ENCODE data around the gene SPOCK2. TPM values are rescaled to one million over a fixed set of nuclear protein-coding genes. Genes with fewer than 3 reads are reported as not detected.

The SPOCK2 gene
- polyA plus RNA-seq, 1 donor from 2014 or later = 65.5 TPM

DNA sequence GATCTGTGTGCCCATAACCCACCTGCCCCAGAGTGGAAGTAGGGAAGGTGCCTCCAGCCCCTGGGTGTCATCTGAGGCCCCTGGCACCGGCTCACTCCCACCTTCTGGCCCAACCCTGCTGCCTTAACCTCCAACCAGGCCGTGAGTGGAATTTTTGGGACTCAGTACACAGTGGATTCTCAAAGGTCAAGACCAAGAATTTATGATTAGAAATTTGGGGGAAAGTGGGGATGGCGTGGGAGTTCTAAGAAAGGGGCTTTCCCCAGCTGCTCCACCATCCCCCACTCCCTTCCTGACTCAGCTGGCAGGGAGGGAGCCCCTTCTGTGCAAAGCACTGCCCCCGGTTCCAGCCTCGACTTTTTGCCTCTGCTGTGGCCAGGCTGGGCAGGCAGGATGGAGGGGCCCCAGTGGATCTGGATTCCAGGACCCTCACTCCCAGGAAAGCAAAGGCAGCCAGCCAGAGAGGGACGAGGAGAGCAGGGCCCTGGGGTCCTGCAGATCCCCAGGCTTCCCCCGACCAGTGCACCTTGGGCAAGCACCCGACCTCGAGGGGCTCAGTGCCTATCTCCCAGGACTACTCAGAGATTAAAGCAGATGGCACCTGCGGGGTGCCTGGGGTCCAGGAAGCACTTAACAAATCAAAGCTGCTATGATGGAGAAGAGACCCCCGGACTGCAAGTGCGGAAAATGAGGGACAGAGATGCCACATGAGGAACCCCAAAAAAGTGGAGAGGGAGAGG lies 12.8 kb downstream of the SPOCK2 start:
- Mint-ChIP-seq H3K4me1 (peaks cover 29 to 45% (median 44%) of the 10 kb centered on the region in 3 donors), H3K36me3 (peaks cover 9% of the 10 kb centered on the region), H3K4me3 (peak overlapping the region in 2 of 4 donors; percentile 33 to 65), H3K27ac (peak overlapping the region; percentile 78 to 97 (median 81)), H3K27me3 (no peaks in the 10 kb centered on the region), H3K9me3 (no peaks in the 10 kb centered on the region)

DNA sequence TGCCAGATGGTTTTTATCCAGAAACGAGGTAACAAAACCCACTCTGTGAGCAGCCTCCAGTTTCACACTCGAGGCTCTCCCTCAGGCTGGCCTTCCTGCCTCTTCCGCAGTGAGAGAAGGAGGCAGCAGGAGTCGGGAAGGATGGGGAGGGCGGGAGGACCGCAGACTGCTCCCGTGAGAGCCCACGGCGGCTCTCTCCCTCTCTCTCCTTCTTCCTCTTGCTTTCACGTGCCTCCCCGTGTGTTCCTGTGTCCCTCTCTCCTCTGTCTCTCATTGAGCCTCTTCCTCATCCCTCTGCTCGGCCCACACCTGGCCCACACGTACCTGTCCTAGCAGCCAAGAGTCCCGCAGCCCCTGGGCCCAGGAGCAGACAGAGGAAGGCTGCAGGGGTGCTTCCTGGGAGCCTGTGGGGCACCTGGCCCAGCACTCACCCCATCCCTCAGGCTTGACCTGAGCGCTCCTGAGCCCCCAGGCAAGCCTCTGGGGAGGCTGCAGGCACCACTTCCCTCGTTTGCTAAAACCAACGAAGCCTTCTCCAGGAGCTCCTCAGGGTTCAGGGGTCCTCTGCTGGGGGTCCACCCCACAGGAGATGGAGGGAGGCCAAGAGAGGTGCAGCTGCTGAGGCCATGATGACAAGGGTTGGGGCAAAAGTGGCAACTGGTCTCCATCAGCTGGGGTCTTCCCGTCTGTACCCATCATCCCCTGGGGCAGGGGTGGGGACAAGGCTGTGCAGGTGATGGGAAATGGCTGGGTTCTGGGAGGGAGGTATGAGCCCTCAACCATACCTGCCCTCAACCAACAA lies 13.6 kb downstream of the SPOCK2 start:
- H3K4me1 Mint-ChIP-seq = peaks cover 24 to 40% (median 38%) of the 10 kb centered on the region in 3 donors
- H3K27ac Mint-ChIP-seq = peak overlapping the region; percentile 71 to 78 (median 72)
- no peaks in the 10 kb centered on the region for H3K9me3 Mint-ChIP-seq
- peaks cover 9% of the 10 kb centered on the region for H3K36me3 Mint-ChIP-seq
- no peaks in the 10 kb centered on the region for H3K27me3 Mint-ChIP-seq
- peak overlapping the region in 1 of 4 donors; percentile 65 for H3K4me3 Mint-ChIP-seq

DNA sequence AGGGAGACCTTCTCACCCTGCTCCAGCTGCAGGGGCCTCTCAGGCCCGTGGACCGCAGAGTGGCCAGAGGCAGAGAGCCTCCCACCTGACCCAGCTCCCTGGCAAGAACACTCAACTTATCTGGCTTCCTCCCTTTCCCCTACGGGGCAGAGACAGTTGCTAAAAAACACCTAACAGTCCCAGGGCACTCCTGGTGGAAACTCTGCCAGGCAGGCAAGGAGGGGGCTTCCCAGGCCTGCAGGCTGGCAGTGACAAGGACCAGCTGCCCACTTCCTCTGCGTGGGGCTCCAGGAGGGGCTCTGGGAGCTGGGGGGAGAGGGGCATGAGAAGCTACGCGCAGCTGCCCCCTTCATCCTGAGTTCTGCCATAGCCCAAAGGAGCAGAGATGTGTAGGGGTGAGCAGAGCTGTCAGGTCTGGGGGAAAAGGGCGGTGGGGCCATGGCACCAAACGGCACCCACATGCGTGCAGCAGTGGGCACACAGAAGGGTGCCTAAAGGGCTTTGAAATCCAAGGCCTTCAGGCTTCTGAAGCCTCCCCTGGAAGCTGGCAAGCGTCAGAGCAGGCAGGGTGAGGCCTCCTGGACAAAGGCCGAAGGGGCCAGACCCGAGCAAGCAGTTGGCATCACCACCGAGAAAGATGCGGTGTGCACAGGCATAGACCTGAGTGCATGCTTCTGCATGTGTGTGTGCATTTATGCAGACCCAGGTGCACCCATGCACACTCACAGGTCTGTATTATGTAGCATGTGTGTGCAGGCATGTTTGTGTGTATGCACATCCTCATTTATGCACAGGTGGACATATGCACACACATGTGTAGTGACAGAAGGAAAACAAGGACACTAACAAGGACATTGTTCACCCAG lies 14.4 kb downstream of the SPOCK2 start:
- Mint-ChIP-seq H3K9me3 (no peaks in the 10 kb centered on the region), H3K4me3 (peak overlapping the region in 1 of 4 donors; percentile 23), H3K4me1 (peaks cover 17 to 31% (median 30%) of the 10 kb centered on the region in 3 donors), H3K27ac (peak overlapping the region in 2 of 3 donors; percentile 71 to 72), H3K27me3 (no peaks in the 10 kb centered on the region), H3K36me3 (peaks cover 9% of the 10 kb centered on the region)

DNA sequence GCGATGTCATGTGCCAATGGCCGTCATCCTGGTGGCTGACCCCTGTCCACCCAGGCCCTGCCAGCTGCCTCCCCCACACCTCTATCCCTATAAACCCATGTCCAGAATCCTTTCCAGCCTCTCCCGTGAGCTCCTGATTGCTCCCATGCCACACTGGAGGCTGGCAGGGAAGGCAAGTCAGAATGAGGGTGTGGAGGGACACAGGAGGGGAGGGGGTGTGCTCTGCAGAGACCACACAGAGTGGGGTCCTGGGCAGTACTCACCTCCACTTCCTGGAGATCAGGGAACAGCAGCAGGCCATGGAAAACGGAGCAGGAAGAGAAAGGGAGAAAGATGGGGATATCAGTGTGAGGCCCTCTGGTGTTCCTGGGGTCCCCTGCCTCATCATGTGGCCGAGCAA lies 15.7 kb downstream of the SPOCK2 start:
- peaks cover 8 to 23% (median 21%) of the 10 kb centered on the region in 3 donors for H3K4me1 Mint-ChIP-seq

DNA sequence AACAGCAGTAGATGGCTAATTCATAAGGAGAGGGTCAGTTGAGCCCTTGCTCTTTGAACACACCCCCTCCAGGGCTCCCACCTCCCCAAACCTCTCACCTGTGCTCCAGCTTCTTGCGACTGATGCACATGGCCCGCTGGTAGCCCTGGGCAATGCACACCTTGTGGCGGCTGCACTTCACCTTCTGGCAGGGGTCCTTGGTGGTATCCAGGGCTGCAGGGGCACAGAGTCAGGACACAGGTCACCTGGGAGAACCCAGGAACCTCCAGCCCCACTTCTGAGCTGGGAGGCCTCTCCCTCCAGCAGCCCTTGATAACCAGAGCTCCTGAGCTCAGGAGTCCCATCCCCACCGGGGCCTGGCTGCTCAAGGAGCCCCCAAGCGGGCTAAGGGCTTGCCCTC lies 16.3 kb downstream of the SPOCK2 start:
- H3K4me3 Mint-ChIP-seq = no peak overlapping the region
- H3K4me1 Mint-ChIP-seq = peaks cover 5 to 17% (median 15%) of the 10 kb centered on the region in 3 donors
- no peaks in the 10 kb centered on the region for H3K27me3 Mint-ChIP-seq
- H3K9me3 Mint-ChIP-seq = no peaks in the 10 kb centered on the region
- H3K36me3 Mint-ChIP-seq = peaks cover 7% of the 10 kb centered on the region
- peak overlapping the region in 1 of 3 donors; percentile 72 for H3K27ac Mint-ChIP-seq

More for the DNA sequence above, 15.7 kb downstream of the SPOCK2 start:
- Mint-ChIP-seq H3K36me3 (peaks cover 7% of the 10 kb centered on the region), H3K27ac (peak overlapping the region in 2 of 3 donors; percentile 61 to 72), H3K9me3 (no peaks in the 10 kb centered on the region), H3K27me3 (no peaks in the 10 kb centered on the region), H3K4me3 (no peak overlapping the region)

DNA sequence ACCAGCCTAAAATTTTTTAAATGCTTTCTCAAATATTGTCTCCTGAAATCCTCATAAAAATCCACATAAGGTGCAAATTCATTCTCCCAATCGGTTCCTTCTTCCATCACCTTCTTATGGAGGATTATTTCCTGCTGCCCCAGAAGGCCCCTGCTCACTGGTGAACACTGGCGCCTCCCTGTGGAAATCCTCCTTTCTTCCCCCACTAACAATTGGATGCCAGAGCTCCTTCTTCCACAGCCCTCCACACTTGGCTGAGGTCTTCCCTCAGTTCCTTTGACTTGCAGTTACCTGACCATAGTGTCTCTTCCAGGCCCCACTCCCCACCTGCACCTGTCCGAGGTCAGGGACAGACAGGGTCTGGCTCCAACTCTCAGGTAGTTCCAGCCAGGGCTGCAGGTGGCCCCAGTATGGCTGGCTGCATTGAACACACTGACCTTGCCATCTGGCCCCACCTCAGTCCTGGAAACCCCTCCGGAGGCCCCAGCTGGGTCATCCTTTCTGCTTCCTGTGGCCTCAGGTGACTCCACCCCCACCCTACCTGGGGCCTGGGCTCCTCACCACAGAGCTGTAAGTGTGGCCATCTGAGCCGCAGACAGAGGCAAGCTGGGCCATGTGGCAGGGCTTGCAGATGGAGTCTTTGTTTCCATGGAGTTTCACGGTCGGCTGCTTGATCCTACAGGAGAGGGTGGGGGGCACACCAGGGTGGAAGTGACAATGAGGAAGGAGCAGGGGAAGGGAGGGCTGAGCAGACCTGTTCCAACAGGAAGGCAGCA lies 18.4 kb downstream of the SPOCK2 start:
- H3K4me3 Mint-ChIP-seq = no peak overlapping the region
- peaks cover 0 to 7% (median 4%) of the 10 kb centered on the region in 3 donors for H3K4me1 Mint-ChIP-seq
- no peaks in the 10 kb centered on the region for H3K9me3 Mint-ChIP-seq
- H3K27ac Mint-ChIP-seq = peak overlapping the region in 2 of 3 donors; percentile 86 to 93
- no peaks in the 10 kb centered on the region for H3K27me3 Mint-ChIP-seq
- peaks cover 10% of the 10 kb centered on the region for H3K36me3 Mint-ChIP-seq

DNA sequence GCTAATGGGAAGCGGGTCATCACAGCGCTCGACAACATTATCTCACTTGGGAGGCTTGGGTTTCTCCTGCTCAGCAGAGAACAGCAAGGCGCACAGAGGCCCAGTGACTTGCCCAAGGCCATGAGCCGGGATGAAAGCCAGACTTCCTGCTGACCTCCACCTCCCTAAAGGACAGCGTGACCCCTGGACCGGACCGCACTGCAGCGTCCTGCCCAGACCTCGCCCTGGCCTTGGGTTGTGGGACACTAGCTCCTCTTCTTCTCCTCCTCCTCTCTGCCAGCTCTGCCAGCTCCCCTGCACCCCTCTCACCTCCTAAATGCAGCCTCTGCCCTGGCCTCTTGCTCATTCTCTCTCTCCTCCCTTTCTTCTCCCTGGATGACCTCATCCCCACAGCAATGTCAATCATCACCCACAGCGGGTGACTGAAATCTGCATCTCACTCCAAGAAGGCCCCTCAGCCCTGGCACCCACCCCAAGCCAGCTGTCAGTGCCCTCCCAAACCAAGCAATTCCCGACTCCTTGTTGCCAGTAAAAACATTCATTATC lies 19.4 kb downstream of the SPOCK2 start:
- H3K9me3 Mint-ChIP-seq = no peaks in the 10 kb centered on the region
- H3K4me3 Mint-ChIP-seq = no peak overlapping the region
- no peaks in the 10 kb centered on the region for H3K27me3 Mint-ChIP-seq
- peaks cover 14% of the 10 kb centered on the region for H3K36me3 Mint-ChIP-seq
- H3K27ac Mint-ChIP-seq = peak overlapping the region in 2 of 3 donors; percentile 65 to 93
- H3K4me1 Mint-ChIP-seq = peaks cover 0 to 4% (median 0%) of the 10 kb centered on the region in 3 donors

DNA sequence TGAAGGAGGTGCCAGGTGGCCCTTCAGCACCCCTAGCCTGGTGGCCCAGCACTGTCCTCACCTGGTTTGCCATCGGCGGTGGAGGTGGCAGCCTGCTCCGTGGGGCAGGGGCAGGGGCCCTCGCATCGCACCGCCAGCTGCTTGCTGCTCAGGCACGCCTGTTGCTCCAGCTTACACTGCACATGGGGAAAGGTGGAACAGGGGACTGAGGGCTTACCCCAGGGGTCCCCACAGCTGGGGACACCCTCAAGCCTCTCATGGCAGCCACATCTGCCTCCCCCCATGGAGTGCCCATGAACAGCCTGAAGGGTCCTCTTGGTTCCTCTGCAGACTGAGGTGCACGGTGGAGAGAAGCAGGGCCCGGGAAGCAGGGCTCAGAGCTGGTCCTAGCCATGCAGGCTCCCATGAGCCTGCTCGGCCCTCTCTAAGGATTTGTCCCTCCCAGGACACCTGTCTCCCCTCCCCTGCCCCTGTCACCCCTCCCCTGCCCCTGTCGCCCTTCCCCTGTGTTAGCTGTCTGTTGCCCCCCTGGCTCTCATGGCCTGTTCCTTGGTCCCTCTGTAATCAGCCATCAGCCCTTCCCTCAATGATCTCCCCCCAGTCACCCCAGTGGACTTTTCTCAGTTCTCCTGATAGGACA lies 20.1 kb downstream of the SPOCK2 start:
- H3K9me3 Mint-ChIP-seq = no peaks in the 10 kb centered on the region
- H3K4me3 Mint-ChIP-seq = no peak overlapping the region
- H3K36me3 Mint-ChIP-seq = peaks cover 11% of the 10 kb centered on the region
- peak overlapping the region in 2 of 3 donors; percentile 35 to 93 for H3K27ac Mint-ChIP-seq
- peaks cover 0 to 4% (median 0%) of the 10 kb centered on the region in 3 donors for H3K4me1 Mint-ChIP-seq
- H3K27me3 Mint-ChIP-seq = no peaks in the 10 kb centered on the region

DNA sequence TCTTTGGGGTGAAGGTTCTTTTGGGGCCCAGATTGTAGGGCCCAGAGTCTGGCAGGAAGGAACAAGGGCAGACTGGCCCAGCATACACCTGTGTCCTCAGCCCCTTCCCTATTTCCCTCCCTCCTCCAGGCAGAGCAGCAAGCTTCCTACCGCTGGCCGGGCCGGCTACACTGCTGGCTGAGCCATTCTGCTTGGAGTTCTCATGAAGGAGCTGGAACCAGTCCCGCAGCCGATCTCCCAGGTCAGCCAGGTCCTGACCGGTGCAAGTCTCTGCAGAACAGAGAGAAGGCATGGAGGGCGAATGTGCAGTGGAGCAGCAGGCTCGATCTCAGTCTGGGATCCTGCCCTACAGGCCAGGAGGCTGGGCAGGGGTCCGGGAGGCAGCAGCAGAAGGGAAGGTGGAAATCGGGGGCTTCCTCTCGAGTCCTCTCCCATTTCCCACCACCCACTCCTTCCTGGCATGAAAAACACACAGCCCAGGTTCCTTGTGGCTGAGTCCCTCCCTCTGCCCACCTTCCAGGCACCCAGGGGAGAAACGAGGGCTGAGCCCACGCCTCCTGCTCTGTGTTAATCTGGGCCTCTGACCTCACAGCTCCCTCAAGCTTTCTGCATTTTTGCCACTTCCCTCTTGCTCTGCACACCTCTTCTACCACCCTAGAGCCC lies 20.8 kb downstream of the SPOCK2 start:
- Mint-ChIP-seq H3K36me3 (peaks cover 11% of the 10 kb centered on the region), H3K4me3 (no peak overlapping the region), H3K27ac (peak overlapping the region in 2 of 3 donors; percentile 35 to 93), H3K9me3 (no peaks in the 10 kb centered on the region), H3K27me3 (no peaks in the 10 kb centered on the region), H3K4me1 (peaks cover 0 to 4% (median 0%) of the 10 kb centered on the region in 3 donors)

DNA sequence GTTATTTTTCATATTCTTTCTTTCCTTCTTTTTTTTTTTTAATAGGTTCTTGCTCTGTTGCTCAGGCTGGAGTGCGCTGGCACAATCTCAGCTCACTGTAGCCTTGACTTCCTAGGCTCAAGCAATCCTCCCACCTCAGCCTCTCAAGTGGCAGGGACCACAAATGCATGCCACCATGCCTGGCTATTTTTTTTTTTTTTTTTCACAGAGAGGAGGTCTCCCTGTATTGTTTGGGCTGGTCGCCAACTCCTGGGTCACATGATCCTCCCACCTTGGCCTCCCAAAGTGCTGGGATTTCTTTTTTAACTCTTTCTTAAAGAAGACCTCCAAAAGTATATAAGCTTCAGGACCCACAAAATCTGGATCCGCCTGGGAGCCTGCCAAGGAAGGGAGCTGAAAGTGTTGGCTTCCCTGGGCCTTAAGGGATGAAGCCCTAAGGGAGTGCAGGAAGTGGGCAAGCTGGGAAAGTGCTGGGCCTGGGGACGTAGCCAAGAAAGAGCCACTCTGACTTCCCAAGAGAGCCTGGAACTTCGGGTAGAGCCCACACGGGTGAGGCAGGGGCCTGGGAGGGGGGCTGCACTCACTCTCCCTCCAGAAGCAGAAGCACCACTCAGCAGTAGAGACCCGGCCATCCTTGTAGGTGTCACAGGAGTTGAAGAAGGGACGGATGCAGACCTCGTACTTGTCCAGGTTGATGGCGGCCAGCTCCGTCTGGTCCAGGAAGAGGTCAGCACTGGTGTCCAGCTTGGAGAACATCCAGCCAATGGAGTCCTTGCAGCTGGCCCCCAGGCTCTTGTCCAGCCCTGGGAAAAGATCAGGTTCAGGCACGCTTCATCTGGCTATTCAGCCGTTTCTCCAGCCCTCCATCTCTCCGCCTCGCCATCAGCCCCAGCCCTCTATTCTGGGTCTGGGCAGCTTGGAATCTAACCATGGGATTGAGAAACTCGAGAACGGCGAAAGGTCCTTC lies 21.8 kb downstream of the SPOCK2 start:
- H3K27ac Mint-ChIP-seq = peak overlapping the region; percentile 33 to 69 (median 42)
- no peaks in the 10 kb centered on the region for H3K27me3 Mint-ChIP-seq
- H3K36me3 Mint-ChIP-seq = peaks cover 10% of the 10 kb centered on the region
- H3K4me1 Mint-ChIP-seq = peaks cover 0 to 4% (median 2%) of the 10 kb centered on the region in 3 donors
- H3K4me3 Mint-ChIP-seq = no peak overlapping the region
- no peaks in the 10 kb centered on the region for H3K9me3 Mint-ChIP-seq

DNA sequence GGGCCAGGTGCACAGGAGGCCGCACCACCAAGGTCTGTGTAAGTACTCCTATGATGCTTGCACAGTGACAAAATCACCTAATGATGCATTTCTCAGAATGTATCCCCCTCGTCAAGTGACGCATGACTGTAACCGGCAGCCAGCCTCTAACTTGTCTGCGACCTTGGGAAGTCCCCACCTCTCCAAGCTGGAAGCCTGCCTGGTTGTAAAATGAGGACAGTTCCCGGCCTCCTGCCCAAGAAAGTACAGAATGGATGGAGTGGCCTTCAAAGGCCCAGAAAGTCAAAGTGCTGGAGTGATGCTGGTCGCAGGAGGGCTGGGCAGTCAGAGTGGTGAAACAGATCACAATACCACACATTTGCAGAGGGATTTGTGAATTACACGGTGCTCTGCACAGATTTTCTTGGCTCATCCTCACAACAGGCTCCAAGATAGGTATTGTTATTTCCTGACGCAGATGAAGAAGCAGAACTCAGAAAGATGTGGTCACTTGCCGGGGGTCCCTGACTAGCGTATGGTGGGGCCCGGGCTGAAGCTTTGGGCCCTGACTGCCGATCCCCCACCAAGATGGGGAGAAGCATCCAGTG lies 22.8 kb downstream of the SPOCK2 start:
- Mint-ChIP-seq H3K27ac (peak overlapping the region in 1 of 3 donors; percentile 42), H3K4me3 (no peak overlapping the region), H3K36me3 (peaks cover 8% of the 10 kb centered on the region), H3K27me3 (no peaks in the 10 kb centered on the region), H3K4me1 (peaks cover 0 to 7% (median 1%) of the 10 kb centered on the region in 3 donors), H3K9me3 (no peaks in the 10 kb centered on the region)
